ENCODE data around the gene ADGRA1. TPM values are rescaled to one million over a fixed set of nuclear protein-coding genes. Genes with fewer than 3 reads are reported as not detected.

The ADGRA1 gene
- total RNA-seq, 2 donors from 2014 or later: 0.14 to 0.23 TPM

DNA sequence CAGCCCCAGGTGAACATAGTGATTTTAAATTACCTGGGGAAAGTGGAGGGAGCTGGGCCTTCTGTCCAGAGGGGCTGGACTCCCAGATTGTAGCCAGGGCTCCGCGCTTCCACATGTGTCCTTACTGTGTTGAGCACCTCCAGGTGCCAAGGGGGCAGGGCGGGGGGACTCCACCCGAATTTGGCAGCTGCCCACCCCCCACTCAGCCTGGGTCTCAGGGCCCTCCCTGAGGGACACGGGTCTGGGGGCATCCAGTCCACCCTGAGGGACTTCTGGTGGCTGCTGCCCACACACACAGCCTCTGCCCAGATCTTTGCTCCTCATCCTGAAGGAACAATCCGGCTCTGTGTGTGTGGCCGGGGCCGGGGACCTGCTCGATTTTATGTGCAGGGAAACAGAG lies 28.2 kb upstream of the ADGRA1 start:
- WGBS: 75% methylated on average over 9 of the region's 9 CpGs
- H3K27me3 ChIP-seq (replicated peaks; ENCODE audit: insufficient read depth): no peaks in the 10 kb centered on the region
- DNase-seq (ENCODE audit: low spot score): no peak
- H3K9me3 ChIP-seq: no peaks in the 10 kb centered on the region
- TF ChIP-seq POLR2AphosphoS5 (IDR thresholded peaks at IDR 0.05) (no peak), POLR2A (IDR thresholded peaks at IDR 0.05) (no peak)
- TF ChIP-seq, protein P1, sequence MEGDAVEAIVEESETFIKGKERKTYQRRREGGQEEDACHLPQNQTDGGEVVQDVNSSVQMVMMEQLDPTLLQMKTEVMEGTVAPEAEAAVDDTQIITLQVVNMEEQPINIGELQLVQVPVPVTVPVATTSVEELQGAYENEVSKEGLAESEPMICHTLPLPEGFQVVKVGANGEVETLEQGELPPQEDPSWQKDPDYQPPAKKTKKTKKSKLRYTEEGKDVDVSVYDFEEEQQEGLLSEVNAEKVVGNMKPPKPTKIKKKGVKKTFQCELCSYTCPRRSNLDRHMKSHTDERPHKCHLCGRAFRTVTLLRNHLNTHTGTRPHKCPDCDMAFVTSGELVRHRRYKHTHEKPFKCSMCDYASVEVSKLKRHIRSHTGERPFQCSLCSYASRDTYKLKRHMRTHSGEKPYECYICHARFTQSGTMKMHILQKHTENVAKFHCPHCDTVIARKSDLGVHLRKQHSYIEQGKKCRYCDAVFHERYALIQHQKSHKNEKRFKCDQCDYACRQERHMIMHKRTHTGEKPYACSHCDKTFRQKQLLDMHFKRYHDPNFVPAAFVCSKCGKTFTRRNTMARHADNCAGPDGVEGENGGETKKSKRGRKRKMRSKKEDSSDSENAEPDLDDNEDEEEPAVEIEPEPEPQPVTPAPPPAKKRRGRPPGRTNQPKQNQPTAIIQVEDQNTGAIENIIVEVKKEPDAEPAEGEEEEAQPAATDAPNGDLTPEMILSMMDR (IDR thresholded peaks at IDR 0.05): no peak
- H3K4me1 ChIP-seq (replicated peaks): no peaks in the 10 kb centered on the region
- no peaks in the 10 kb centered on the region for H3K36me3 ChIP-seq
- H3K4me3 ChIP-seq: no peak overlapping the region
- intact Hi-C loops (cut with DNase I): no loop called here
- no peak overlapping the region for H3K27ac ChIP-seq

DNA sequence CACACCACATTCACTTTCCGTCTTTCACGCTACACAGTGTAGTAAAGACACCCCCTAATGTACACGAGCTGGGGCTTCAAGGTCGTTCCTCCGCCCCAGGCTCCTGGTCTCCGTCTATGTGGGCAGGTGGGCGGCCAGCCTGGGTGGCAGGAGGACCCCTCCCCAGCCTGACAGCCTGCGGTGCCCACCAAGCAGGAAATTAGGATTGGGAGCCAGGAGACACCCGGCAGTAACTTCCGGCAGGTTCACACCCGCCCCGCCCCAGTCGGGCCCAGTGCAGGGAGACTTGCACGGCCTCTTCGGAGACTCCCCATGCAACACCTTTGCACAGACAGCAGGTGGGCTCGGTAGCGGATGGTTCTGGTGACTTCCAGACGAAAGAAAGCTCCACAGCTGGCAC lies 27.7 kb upstream of the ADGRA1 start:
- H3K36me3 ChIP-seq: no peaks in the 10 kb centered on the region
- H3K4me1 ChIP-seq (replicated peaks): no peaks in the 10 kb centered on the region
- intact Hi-C loops (cut with DNase I): no loop called here
- DNase-seq (ENCODE audit: low spot score): no peak
- WGBS: 80% methylated on average over 11 of the region's 18 CpGs
- no peak overlapping the region for H3K27ac ChIP-seq
- no peaks in the 10 kb centered on the region for H3K27me3 ChIP-seq (replicated peaks; ENCODE audit: insufficient read depth)
- no peaks in the 10 kb centered on the region for H3K9me3 ChIP-seq
- H3K4me3 ChIP-seq: no peak overlapping the region
- TF ChIP-seq, protein P1 (IDR thresholded peaks at IDR 0.05): no peak
- TF ChIP-seq POLR2AphosphoS5 (IDR thresholded peaks at IDR 0.05) (no peak), POLR2A (IDR thresholded peaks at IDR 0.05) (no peak)

DNA sequence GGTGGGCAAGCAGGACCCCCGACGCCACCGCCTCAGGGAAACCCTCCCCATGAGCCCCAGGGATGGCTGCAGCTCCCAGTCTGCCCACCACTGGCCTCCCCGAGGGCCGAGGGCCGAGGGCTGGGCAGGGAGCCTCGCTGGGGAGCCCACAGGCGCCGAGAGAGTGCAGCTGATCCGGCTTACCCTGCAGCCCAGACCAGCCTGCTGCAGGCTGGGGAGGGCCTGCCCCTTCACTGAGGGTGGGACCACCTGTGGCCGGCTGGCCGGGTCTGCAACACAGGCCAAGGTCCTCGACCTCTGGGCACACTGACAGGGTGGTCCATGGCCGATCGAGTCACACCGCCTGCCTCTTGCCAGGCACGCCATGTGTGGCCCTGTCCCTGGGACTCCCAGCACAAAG lies 27.3 kb upstream of the ADGRA1 start:
- Histone ChIP-seq H3K36me3 (no peaks in the 10 kb centered on the region), H3K27ac (no peak overlapping the region), H3K9me3 (no peaks in the 10 kb centered on the region), H3K4me1 (replicated peaks) (no peaks in the 10 kb centered on the region), H3K4me3 (no peak overlapping the region), H3K27me3 (replicated peaks; ENCODE audit: insufficient read depth) (no peaks in the 10 kb centered on the region)
- DNase-seq (ENCODE audit: low spot score): no peak
- WGBS: 86% methylated on average over 11 of the region's 17 CpGs
- intact Hi-C loops (cut with DNase I): no loop called here
- no peak for TF ChIP-seq POLR2A (IDR thresholded peaks at IDR 0.05)
- no peak for TF ChIP-seq POLR2AphosphoS5 (IDR thresholded peaks at IDR 0.05)
- TF ChIP-seq, protein P1 (IDR thresholded peaks at IDR 0.05): no peak

DNA sequence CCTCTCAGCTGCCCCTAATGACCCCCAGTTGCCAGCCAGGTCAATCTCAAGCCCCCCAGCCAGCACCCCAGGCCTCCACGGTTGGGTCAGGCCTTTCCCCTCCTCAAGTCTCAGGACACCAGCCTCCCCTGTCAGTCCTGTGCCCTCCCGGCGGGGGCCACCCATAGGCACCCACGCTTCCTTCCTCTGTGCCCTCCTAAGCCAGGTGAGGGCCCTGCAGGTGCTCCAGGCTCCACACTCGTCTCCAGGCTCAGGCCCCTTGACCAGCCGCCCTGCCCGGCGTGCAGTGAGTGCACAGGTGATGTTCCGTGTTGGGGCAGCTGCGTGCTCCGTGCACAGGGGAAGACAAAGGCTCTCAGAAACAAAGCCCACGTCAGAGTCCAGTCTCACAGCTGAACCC lies 26.8 kb upstream of the ADGRA1 start:
- no peak for DNase-seq (ENCODE audit: low spot score)
- H3K27me3 ChIP-seq (replicated peaks; ENCODE audit: insufficient read depth): no peaks in the 10 kb centered on the region
- intact Hi-C loops (cut with DNase I): no loop called here
- H3K9me3 ChIP-seq: no peaks in the 10 kb centered on the region
- H3K4me1 ChIP-seq (replicated peaks): no peaks in the 10 kb centered on the region
- no peaks in the 10 kb centered on the region for H3K36me3 ChIP-seq
- TF ChIP-seq, protein P1 (IDR thresholded peaks at IDR 0.05): no peak
- TF ChIP-seq POLR2AphosphoS5 (IDR thresholded peaks at IDR 0.05) (no peak), POLR2A (IDR thresholded peaks at IDR 0.05) (no peak)
- H3K27ac ChIP-seq: no peak overlapping the region
- WGBS: 90% methylated on average over 12 of the region's 12 CpGs
- no peak overlapping the region for H3K4me3 ChIP-seq

DNA sequence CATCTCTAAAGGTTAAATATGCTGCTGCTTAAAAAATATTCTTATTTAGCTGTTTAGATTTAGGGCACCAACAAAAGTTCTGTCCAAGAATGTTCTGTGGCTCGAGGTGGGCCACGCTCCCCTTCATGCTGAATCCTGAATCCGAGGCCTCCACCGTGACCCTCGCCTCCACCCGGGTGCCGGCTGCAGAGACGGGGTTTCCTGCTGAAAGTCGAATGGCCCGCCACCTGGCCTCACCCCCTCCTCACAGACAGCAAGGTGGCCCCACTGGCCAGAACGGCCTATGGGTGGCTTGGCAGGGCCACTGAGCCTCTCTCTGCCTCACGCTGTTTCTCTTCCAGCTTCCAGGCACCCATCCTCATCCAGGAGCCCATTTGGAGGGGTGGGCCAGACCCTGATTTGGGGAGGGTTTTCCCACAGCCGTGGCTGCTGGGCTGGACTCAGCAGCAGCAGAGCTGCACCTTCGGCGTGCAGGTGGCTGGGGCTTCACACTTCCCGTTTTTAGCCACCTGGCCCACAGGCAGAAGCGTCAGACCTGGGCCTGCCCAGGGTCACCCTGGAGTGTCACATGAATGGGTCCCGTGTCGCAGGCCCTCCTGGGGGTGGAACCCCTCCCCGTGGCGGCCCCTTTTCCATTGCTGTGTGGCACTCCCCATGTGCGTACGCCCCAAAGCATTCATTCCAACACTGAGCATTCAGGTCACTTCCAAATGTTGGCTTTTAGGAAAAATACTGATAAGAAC lies 26.3 kb upstream of the ADGRA1 start:
- no peaks in the 10 kb centered on the region for H3K9me3 ChIP-seq

More for the DNA sequence above, 26.3 kb upstream of the ADGRA1 start:
- WGBS: 86% methylated on average over 23 of the region's 23 CpGs
- TF ChIP-seq POLR2AphosphoS5 (IDR thresholded peaks at IDR 0.05): no peak
- no peak for TF ChIP-seq POLR2A (IDR thresholded peaks at IDR 0.05)
- TF ChIP-seq, protein P1 (IDR thresholded peaks at IDR 0.05): no peak
- intact Hi-C loops (cut with DNase I): no loop called here
- Histone ChIP-seq H3K27me3 (replicated peaks; ENCODE audit: insufficient read depth) (no peaks in the 10 kb centered on the region), H3K36me3 (no peaks in the 10 kb centered on the region), H3K4me3 (no peak overlapping the region), H3K27ac (no peak overlapping the region), H3K4me1 (replicated peaks) (no peaks in the 10 kb centered on the region)
- DNase-seq (ENCODE audit: low spot score): no peak

Data from prostate gland (tissue), 2 donors.